Prostate gland (tissue), 2 donors: ENCODE data around the gene TPH1. TPM values are rescaled to one million over a fixed set of nuclear protein-coding genes. Genes with fewer than 3 reads are reported as not detected.

Experiments
- DNase-seq: peaks from one replicate; pipeline ENCODE4 v3.0.0-alpha.2; 2019; ENCODE audit warnings: low spot score
- H3K27ac ChIP-seq, 2 donors: fragments of 200-600 bp; sonication (generic); 2 replicates each; pipeline ENCODE4 v1.5.1; 2017 to 2019
- H3K27me3 ChIP-seq: fragments of 200-600 bp; sonication (generic); replicated peaks from 2 replicates; pipeline ENCODE4 v1.5.1; 2019; ENCODE audit not compliant: insufficient read depth
- H3K36me3 ChIP-seq, 2 donors: fragments of 200-600 bp; sonication (generic); 1 replicate in 1 of 2; 2 replicates in 1 of 2; pipeline versions ENCODE4 v1.5.1 to v1.8.1; 2017 to 2019
- H3K4me1 ChIP-seq: fragments of 200-600 bp; sonication (generic); replicated peaks from 2 replicates; pipeline ENCODE4 v1.5.1; 2019
- H3K4me3 ChIP-seq, 2 donors: fragments of 200-600 bp; sonication (generic); 2 replicates each; pipeline ENCODE4 v1.5.1; 2017 to 2019
- H3K9me3 ChIP-seq: fragments of 200-600 bp; sonication (generic); 2 replicates; pipeline ENCODE4 v1.5.1; 2017
- CTCF ChIP-seq, 4 experiments: fragments of 200-600 bp in 2 of 4; fragments of 450-650 bp in 2 of 4; sonication (generic) in 2 of 4; IDR thresholded peaks; 1 replicate in 3 of 4; 2 replicates in 1 of 4; pipeline ENCODE4 v1.5.1; 2016 to 2019; ENCODE audit warnings: antibody characterized with exemption in 4 of 4, mild to moderate bottlenecking in 2 of 4, moderate library complexity in 2 of 4
- POLR2A ChIP-seq: fragments of 450-650 bp; IDR thresholded peaks from one replicate; pipeline ENCODE4 v1.6.1; 2016; ENCODE audit warnings: antibody characterized with exemption, mild to moderate bottlenecking
- POLR2AphosphoS5 ChIP-seq: sonication (generic); formaldehyde crosslinking; IDR thresholded peaks from one replicate; pipeline ENCODE4 v1.6.1; 2017; ENCODE audit warnings: antibody characterized with exemption
- WGBS: methylation state at CpG from one replicate; pipeline ENCODE4 v1.1.5; 2018; 5-methylcytosine and 5-hydroxymethylcytosine counted together
- intact Hi-C: fragments of 100-400 bp; cut with DNase I; formaldehyde crosslinking; loops from one replicate; pipeline ENCODE4 v1.14.2; 2022
- total RNA-seq, 2 donors: library from RNA; depleted of rRNA; stranded (reverse); fragments of >200 nt; gene quantifications; one replicate each; pipeline ENCODE4 v1.1.0, GENCODE V29; 2016

TPH1 gene
- total RNA-seq, 2 donors from 2014 or later = 0.97 to 3.6 TPM

GRCh38 chr11:18050848-18051247 lies 4.8 kb upstream of the TPH1 start:
- no peaks in the 10 kb centered on the region for H3K27me3 ChIP-seq
- DNase-seq = no peak
- TF ChIP-seq POLR2AphosphoS5 (no peak), POLR2A (no peak), CTCF (IDR thresholded peaks at IDR 0.05) (no peak)
- no peak overlapping the region for H3K4me3 ChIP-seq
- H3K36me3 ChIP-seq = no peaks in the 10 kb centered on the region
- no peak overlapping the region for H3K27ac ChIP-seq
- 67% methylated on average over 2 of the region's 2 CpGs for WGBS
- intact Hi-C loops = no loop called here
- H3K9me3 ChIP-seq = no peaks in the 10 kb centered on the region
- no peaks in the 10 kb centered on the region for H3K4me1 ChIP-seq

GRCh38 chr11:18036456-18036855 lies 9.6 kb downstream of the TPH1 start:
- DNase-seq = no peak
- TF ChIP-seq CTCF (IDR thresholded peaks at IDR 0.05) = no peak
- no peak for TF ChIP-seq POLR2A
- TF ChIP-seq POLR2AphosphoS5 = no peak

GRCh38 chr11:18027475-18027874 lies 18.6 kb downstream of the TPH1 start:
- H3K36me3 ChIP-seq = no peaks in the 10 kb centered on the region
- intact Hi-C loops = no loop called here
- H3K27ac ChIP-seq = no peak overlapping the region
- TF ChIP-seq POLR2AphosphoS5 (no peak), CTCF (IDR thresholded peaks at IDR 0.05) (no peak), POLR2A (no peak)
- no peaks in the 10 kb centered on the region for H3K4me1 ChIP-seq
- H3K27me3 ChIP-seq = no peaks in the 10 kb centered on the region
- no peak overlapping the region for H3K4me3 ChIP-seq
- no peaks in the 10 kb centered on the region for H3K9me3 ChIP-seq
- DNase-seq = no peak
- WGBS = 79% methylated on average over 2 of the region's 2 CpGs

More at GRCh38 chr11:18036456-18036855, 9.6 kb downstream of the TPH1 start:
- Histone ChIP-seq H3K4me3 (no peak overlapping the region), H3K4me1 (no peaks in the 10 kb centered on the region), H3K27ac (no peak overlapping the region), H3K36me3 (no peaks in the 10 kb centered on the region), H3K27me3 (no peaks in the 10 kb centered on the region), H3K9me3 (no peaks in the 10 kb centered on the region)
- intact Hi-C loops = no loop called here

- Histone ChIP-seq H3K27me3 (no peaks in the 10 kb centered on the region), H3K4me3 (no peak overlapping the region), H3K36me3 (no peaks in the 10 kb centered on the region), H3K9me3 (no peaks in the 10 kb centered on the region), H3K27ac (no peak overlapping the region), H3K4me1 (no peaks in the 10 kb centered on the region)
- DNase-seq = no peak
- intact Hi-C loops = no loop called here
- no peak for TF ChIP-seq CTCF (IDR thresholded peaks at IDR 0.05)
- TF ChIP-seq POLR2A = no peak
- TF ChIP-seq POLR2AphosphoS5 = no peak
- WGBS = 100% methylated on average over 1 of the region's 1 CpG
Observed at GRCh38 chr11:18022419-18022818, 23.6 kb downstream of the TPH1 start.

- Histone ChIP-seq H3K36me3 (no peaks in the 10 kb centered on the region), H3K27me3 (no peaks in the 10 kb centered on the region), H3K4me1 (no peaks in the 10 kb centered on the region), H3K4me3 (no peak overlapping the region), H3K27ac (no peak overlapping the region), H3K9me3 (no peaks in the 10 kb centered on the region)
- TF ChIP-seq POLR2A (no peak), POLR2AphosphoS5 (no peak)
- intact Hi-C loops = no loop called here
- DNase-seq = no peak
Observed at GRCh38 chr11:18019650-18020049, 26.4 kb downstream of the TPH1 start.
